Stimulated activated CD4-positive, alpha-beta T cell treated with anti-CD3 and anti-CD28 coated beads, Interleukin-4, amount 100 ng/mL, for 24 hours (primary cell): ENCODE measurements around the gene HOXB5.

Source experiments
- DNase-seq: peaks from one replicate; pipeline ENCODE4 v3.0.0-alpha.2; 2020

HOXB5 gene

DNA sequence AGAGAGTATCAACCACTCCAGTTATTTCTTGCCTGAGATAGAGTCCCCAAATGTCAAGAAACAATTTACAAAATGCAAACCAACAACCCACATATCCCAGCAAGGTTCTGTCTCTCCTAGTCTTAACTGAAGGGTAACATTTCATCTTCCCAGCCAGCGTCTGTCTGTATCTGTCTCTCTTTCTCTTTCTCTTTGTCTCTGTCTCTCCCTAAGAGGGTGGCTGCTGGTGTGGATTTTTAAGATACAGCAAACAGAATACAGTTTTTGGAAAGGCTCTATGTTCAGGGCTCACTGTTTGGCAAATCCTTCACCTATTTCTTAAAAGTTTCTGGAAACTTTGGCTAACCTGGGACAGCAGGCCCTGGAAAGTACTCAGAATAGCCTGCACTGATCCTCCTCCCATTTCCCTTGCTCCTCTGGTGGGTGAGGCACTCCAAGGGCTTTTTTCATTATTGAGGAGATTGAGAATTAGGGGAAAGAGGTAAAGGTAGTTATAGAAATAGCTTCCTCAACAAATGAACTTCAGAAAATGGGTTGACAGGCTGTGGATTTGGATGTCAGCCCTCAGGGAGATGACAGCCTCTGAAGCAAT is 21.7 kb downstream of the HOXB5 start:
- no peak for DNase-seq

GRCh38 chr17:48571024-48571818 is 22.4 kb downstream of the HOXB5 start:
- no peak for DNase-seq

DNA sequence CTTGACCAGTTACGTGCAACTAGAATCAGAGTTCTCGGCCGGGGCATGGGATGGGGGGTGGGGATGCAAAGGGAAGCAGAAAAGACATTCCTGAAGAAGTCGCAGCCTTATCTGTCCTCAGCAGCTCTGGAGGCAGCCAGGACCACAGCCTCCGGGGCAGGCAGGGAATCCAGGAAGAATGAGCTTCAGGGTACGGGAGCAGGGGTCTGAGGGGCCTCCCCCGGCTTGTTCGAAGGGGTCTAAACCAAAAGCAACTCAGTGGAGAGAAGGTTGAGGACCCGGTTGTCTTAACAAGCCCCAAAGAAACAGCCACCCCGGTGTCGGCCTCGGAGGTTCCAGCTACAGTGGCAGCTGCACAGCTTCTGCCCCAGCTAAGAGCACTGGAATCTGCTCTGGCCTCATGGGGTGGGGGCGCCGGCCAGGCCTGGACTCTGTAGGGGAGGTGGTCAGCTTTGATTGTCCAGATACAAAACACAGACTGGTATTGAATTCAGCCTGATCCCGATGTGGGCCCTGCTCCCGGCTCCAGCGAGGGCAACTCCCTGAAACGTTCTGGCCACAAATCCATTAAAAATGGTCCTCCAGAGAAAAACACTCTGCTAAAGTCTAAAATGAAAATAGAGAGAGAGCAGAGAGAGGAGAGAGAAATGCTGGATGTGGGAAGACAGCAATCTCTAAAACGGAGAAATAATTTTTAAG is 23.1 kb downstream of the HOXB5 start:
- DNase-seq: no peak

GRCh38 chr17:48569674-48570324 is 23.8 kb downstream of the HOXB5 start:
- DNase-seq: no peak

GRCh38 chr17:48569240-48569582 is 24.4 kb downstream of the HOXB5 start:
- no peak for DNase-seq

GRCh38 chr17:48568499-48569239 is 24.9 kb downstream of the HOXB5 start:
- no peak for DNase-seq

DNA sequence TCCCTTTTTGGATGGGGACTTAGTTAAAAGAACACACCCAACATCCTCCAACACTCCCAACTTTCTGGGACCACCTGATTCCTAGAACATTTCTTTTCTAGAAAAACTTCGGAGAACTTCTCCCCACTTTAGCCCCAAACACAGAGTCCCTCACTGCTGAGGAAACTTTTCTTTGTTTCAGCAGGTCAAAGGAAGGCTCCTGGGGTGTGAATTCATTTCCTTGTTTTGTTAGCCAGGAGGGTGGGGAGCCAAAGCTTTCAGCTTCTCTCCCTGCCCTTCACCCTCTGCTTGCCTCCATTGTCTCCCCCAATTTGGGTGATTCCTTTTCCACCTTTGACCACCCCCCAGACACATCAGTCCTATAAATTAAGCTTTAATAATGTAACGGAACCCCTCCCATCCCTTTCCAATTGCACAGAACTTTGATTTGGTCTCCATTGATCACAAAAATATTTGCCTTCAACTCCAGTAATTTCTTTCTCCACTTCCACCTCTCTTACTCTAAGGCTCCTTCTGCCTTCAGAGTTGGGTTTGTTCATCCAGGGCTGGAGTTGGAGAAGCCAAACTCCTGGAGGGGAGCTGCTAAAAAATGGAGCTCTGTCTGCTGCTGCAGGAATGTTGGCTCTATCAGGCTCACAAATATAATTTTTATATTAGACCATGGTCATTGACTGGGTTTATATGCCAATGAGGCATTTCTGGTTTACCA is 25.8 kb downstream of the HOXB5 start:
- DNase-seq: no peak

- no peak for DNase-seq
These were observed 26.4 kb downstream of the HOXB5 start for GRCh38 chr17:48567209-48567608.

GRCh38 chr17:48566717-48567116 is 26.9 kb downstream of the HOXB5 start:
- DNase-seq: no peak

GRCh38 chr17:48565925-48566710 is 27.5 kb downstream of the HOXB5 start:
- no peak for DNase-seq

DNA sequence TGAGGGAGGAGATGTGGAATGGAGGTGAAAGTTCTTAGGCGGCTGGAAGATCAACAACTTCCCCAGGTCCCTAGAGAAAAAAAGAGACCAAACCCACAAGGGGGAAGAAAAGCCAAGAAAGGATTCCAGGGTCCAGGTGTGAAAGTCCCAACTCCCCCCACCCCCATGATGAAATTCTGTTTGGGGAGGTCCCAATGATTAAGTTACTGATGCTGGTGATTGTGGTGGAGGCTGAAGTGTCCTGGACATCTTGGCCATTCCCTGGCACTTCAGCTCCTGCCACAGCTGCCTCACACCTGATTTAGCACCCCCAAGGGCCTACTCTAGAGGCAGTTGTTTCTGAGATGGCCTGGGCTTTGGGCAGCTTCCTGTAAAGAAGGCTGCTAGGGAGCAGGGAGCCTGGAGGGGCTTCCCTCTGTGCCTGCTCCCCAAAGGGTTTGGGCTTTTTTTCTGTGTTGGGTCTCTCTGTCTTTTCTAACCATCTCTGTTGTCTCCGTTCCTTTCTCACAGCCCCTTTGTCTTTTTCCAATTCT is 28.5 kb downstream of the HOXB5 start:
- DNase-seq: no peak

DNA sequence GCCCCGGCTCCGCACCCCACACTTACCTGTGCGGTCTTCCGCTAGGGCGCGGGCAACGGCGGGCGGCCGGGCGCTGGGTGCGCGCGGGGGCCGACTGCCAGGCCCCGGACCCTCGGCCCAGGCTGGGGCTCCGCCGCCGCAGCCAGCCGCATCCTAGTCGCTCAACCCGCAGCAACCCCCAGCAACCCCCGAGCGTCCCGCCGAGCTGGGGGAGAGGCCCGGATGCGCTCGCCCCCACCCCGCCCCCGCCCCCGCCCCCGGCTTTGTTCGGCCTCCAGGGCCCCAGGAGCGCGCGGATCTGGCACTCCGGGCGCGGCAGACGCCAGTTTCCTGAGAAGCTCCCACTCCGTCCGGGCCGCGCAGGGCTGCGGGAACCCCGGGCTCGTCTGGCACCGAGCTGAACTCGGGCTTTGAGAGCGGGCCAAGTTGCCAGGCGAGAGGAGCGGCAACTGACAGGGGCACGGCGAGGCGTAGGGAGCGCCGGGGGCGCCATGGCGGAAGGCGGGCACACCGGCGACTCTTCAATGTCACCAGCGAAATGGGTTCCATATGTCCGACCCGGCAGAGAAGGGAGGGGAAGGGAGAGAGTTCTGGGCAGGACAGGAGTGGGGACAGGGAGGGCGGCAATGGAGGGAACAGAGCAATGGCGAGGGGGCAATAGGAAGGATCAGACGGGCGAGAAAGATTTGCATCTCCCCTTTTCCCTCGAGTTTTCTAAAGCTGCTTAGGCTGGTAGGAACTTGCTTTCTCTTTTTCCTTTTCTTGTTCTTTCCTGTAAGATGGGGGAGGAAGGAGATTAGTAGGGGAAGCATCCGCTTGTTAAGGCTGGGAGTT is 29.2 kb downstream of the HOXB5 start:
- no peak for DNase-seq

DNA sequence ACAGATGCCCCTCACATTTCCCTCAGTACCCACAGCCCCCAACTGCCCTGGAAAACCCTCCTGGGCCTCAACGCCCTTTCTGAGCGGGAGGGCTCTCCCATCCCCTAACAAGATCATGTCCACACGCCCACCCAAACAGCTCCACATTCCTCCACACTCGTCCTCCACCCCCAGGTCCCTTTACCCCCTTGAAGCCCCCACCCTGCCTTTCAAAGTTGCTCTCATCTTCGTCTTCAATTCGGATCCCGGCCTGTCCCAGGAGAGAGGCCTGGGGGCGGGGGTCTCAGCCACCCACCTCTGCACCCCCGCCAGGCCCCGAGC is 29.8 kb downstream of the HOXB5 start:
- no peak for DNase-seq

GRCh38 chr17:48563385-48563838 is 30.2 kb downstream of the HOXB5 start:
- no peak for DNase-seq

- DNase-seq: no peak
These were observed 30.6 kb downstream of the HOXB5 start for GRCh38 chr17:48562934-48563333.

- DNase-seq: no peak
These were observed 31.4 kb downstream of the HOXB5 start for GRCh38 chr17:48561884-48562810.

DNA sequence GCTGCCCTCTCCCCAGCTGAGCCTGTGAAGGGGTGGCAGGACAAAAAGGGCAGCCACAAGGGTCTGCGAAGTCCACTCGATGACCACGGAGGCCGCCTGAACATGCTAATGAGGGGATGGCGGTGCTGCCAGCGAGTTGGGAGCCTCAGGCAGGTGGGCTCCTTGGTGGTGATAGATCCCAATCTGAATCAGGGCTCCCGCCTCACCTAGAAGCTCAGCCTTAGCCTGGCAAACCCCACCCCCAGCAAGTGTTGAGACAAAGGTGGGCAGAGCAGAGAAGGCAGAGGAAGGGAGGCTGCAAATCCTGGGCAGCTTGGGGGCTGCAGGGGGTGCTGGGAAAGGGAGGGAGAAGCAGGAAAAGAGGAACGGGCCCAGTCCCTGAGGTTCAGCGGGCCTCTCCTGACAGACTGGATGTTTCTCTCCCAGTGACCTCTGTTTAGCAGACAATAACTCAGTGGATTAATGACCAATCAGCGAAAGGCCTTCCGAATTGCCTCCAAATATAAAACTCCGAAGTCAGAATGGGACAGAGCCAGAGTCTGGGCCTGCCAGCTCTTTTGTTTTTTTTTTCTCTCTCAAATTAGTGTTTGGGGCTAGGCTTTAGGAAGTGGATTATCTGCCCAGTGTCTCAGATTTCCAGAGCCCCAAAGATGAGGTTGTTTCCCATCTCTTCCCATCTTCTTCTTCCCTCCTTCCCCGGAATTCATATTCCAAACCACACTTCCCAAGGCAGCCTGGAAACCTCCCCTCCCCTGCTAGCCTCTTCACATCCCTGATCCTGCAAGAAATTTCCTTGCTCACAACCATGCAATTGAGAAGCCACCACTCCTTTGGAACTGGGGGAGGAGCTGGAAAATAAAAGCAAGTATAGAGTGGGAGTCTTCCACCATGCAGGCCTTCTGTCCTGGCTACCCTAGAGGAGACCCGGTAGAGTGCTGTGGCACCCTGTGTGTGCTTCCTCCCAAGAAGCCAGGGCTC is 33.5 kb downstream of the HOXB5 start:
- DNase-seq: no peak
